ENCODE results near the gene PDGFA.

DNA sequence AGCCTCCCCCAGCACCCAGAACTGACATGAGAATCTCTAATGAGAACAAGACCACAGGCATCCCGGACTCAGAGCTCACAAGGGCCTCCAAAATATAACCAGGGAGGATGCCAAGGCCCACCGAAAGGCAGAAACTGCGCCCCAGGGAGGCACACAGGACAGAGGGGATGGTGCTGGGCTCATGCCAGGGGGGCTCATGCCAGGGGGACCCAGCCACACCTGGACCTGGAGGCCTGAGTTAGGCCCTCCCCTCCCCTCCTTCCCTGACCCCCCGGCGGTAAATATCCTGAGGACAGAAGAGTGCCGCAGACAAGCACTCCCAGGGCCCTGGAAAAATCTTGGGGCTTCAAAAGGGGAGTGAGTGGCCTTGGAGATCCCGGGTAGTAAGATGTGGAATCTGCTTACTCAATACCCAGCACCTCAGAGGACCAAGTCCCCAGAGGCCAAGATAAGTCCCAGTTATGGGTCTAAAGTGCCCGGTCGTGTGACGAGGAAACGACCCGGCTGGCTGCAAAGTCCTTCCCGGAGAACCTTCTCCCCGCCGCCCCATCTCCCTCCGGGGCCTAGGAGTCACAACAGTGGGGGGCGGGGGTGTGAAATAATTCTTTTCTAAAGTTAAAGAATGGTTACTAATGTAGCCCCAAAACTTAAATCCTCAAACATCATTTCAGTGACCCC is 11.9 kb downstream of the PDGFA start:
- TF ChIP-seq EZH2 (IDR thresholded peaks at IDR 0.05; ENCODE audit: insufficient read depth, poor library complexity, severe bottlenecking) (no peak), EZH2phosphoT487 (IDR thresholded peaks at IDR 0.05; ENCODE audit: insufficient read depth, low read depth) (no peak)

All from GM23248 (cell line).